ENCODE data around the gene CLCA2.

DNA sequence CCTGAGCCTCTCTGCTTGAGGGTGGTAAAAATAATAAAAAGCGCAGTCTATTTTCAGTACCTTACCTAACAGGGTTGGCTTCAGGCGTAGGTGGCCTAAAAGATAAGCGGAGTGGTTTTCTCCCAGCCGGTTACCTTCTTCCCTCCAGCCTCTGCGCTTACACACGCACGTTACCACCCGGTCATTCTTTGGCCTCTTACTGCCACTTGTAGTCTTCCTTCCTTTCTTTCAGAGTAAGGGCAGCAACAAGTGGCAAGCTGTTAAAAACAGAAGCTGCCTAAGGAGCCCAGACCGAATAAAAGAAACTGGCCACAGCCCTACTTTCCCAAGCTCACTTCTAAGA is 80.1 kb downstream of the CLCA2 start:
- TF ChIP-seq POLR2AphosphoS5 (IDR thresholded peaks at IDR 0.05; ENCODE audit: borderline replicate concordance, low read depth, low read length) (no peak), EZH2 (IDR thresholded peaks at IDR 0.05) (no peak)

All from SK-N-MC (cell line).